Activated CD8-positive, alpha-beta memory T cell treated with anti-CD3 and anti-CD28 coated beads, Interleukin-2, amount 10 ng/mL, durations not matched to agents 7 days and 5 days (primary cell): ENCODE results near the gene NLRC5. TPM values are rescaled to one million over a fixed set of nuclear protein-coding genes. Genes with fewer than 3 reads are reported as not detected.
"Not testable (repeated sequence)": the region's sequence is repeated elsewhere in the genome, so short reads cannot be mapped to it uniquely, and the experiment has no call there.

Source experiments
- ATAC-seq: fragments of 150-1000 bp; cut with Tn5 transposase; one replicate; pipeline ENCODE4 v1.10.0; 2021; ENCODE audit warnings: moderate library complexity
- CTCF ChIA-PET: fragments of 350-600 bp; sonication (Branson Sonifier 250); formaldehyde crosslinking; loops from one replicate; lab custom pipeline; 2021; ENCODE audit warnings: antibody characterized with exemption; lab: Charles Lee
- DNase-seq: peaks from one replicate; pipeline ENCODE4 v3.0.0-alpha.2; 2020
- H3K27ac Mint-ChIP-seq: one replicate; pipeline ENCODE4 v1.8.0; 2021; ENCODE audit warnings: mild to moderate bottlenecking, mixed read lengths
- H3K27me3 Mint-ChIP-seq: one replicate; pipeline ENCODE4 v1.8.0; 2021; ENCODE audit warnings: mixed read lengths
- H3K36me3 Mint-ChIP-seq: one replicate; pipeline ENCODE4 v1.8.0; 2021; ENCODE audit warnings: mild to moderate bottlenecking, mixed read lengths
- H3K4me1 Mint-ChIP-seq: one replicate; pipeline ENCODE4 v1.8.0; 2021; ENCODE audit warnings: mixed read lengths
- H3K4me3 Mint-ChIP-seq: one replicate; pipeline ENCODE4 v1.8.0; 2021; ENCODE audit warnings: mild to moderate bottlenecking, moderate library complexity, mixed read lengths
- H3K9me3 Mint-ChIP-seq: one replicate; pipeline ENCODE4 v1.8.0; 2022; ENCODE audit warnings: low read depth, mixed read lengths
- total RNA-seq, 2 experiments: library from RNA; stranded (reverse); gene quantifications; one replicate each; pipeline ENCODE4 v1.2.3, GENCODE V29; 2021

NLRC5 gene
- total RNA-seq, 2 experiments from 2014 or later = 156 to 287 TPM

- CTCF ChIA-PET = interaction anchor here (0.6 to 5.7 kb wide), 37 partner anchors 7 to 474 kb away, joined by 3 to 75 read pairs (median 5); partner anchors contain the start of genes CPNE2 and NLRC5
- no peak overlapping the region for H3K4me3 Mint-ChIP-seq
- H3K36me3 Mint-ChIP-seq = no peaks in the 10 kb centered on the region
- H3K4me1 Mint-ChIP-seq = peaks cover 21% of the 10 kb centered on the region
- no peaks in the 10 kb centered on the region for H3K27me3 Mint-ChIP-seq
- peak overlapping the region; percentile 63 for H3K27ac Mint-ChIP-seq
- DNase-seq (no peak), ATAC-seq (no peak)
- H3K9me3 Mint-ChIP-seq = no peaks in the 10 kb centered on the region
These were observed 23.9 kb upstream of the NLRC5 start for GRCh38 chr16:56965149-56966092.

DNA sequence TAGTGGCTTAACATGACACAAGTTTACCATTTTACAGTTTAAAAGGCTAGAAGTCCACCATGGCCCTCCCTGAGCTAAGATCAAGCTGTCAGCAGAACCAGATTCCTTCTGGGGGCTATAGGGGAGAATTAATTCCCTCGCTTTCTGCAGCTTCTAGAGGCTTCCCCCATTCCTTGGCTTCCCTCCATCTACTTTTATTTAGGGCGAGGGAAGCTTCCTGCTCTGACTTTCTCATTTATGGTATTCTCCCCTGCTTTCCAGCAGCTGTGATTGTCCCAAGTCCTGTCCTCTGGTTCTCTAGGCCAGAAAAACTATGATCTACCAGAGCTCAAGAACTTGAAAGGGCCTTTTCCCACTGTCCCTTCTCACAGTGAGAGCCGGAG is 23.3 kb upstream of the NLRC5 start:
- DNase-seq (no peak), ATAC-seq (no peak)
- H3K4me3 Mint-ChIP-seq = no peak overlapping the region
- no peaks in the 10 kb centered on the region for H3K36me3 Mint-ChIP-seq
- H3K27me3 Mint-ChIP-seq = no peaks in the 10 kb centered on the region
- peak overlapping the region; percentile 63 for H3K27ac Mint-ChIP-seq
- CTCF ChIA-PET = interaction anchor here (0.7 to 5.7 kb wide), 18 partner anchors 10 to 473 kb away, joined by 3 to 75 read pairs (median 9); partner anchors contain the start of genes CPNE2 and NLRC5
- no peaks in the 10 kb centered on the region for H3K9me3 Mint-ChIP-seq
- peaks cover 21% of the 10 kb centered on the region for H3K4me1 Mint-ChIP-seq

DNA sequence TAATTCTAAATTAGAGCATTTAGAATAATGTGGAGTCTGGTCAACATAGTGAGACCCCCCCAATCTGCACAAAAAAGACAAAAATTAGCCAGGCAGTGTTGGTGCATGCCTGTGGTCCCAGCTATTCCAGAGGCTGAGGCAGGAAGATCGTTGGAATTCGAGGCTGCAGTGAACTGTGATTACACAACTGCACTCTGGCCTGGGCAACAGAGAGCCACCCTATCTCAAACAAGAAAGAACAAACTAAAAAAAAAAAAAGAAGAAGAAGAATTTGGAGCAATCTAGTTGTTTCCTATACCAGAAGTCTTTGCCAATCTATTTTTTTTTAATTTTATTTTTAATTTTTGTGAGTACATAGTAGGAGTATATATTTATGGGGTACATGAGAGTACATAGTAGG is 21.6 kb upstream of the NLRC5 start:
- H3K4me1 Mint-ChIP-seq = peaks cover 21% of the 10 kb centered on the region
- no peaks in the 10 kb centered on the region for H3K27me3 Mint-ChIP-seq
- H3K36me3 Mint-ChIP-seq = no peaks in the 10 kb centered on the region
- no peak overlapping the region for H3K4me3 Mint-ChIP-seq
- CTCF ChIA-PET = interaction anchor here (3.1 to 5.7 kb wide), 5 partner anchors 9 to 82 kb away, joined by 13 to 75 read pairs (median 59); partner anchors contain the start of gene NLRC5
- DNase-seq (no peak), ATAC-seq (no peak)
- no peaks in the 10 kb centered on the region for H3K9me3 Mint-ChIP-seq
- H3K27ac Mint-ChIP-seq = no peak overlapping the region

DNA sequence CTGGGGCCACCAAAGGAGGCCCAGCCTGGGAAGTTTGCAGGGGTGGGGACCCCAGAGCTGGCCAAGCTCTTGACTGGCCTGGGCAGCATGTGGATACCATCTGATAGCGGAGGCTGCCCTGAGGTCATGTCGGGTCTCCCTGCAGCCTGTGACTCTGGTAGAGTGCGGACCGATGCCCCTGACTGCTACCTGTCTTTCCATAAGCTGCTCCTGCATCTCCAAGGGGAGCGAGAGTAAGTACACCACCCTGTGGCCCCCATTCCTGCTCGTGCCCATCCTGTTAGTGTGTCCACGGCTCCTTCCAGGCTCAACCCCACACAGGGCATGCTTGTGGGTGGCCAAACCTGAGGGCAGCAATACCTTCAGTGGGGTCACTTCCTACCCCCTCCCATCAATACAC is 19.6 kb upstream of the NLRC5 start:
- no peaks in the 10 kb centered on the region for H3K36me3 Mint-ChIP-seq
- H3K4me3 Mint-ChIP-seq = no peak overlapping the region
- peaks cover 18% of the 10 kb centered on the region for H3K4me1 Mint-ChIP-seq
- no peaks in the 10 kb centered on the region for H3K9me3 Mint-ChIP-seq
- H3K27me3 Mint-ChIP-seq = no peaks in the 10 kb centered on the region
- CTCF ChIA-PET = interaction anchor here (1.0 to 2.1 kb wide), 5 partner anchors 11 to 119 kb away, joined by 3 to 7 read pairs (median 5); no protein-coding TSS in a partner anchor
- H3K27ac Mint-ChIP-seq = no peak overlapping the region
- DNase-seq = no peak
- ATAC-seq = no peak

- H3K27ac Mint-ChIP-seq = no peak overlapping the region
- DNase-seq = no peak
- H3K9me3 Mint-ChIP-seq = no peaks in the 10 kb centered on the region
- H3K4me1 Mint-ChIP-seq = peaks cover 10% of the 10 kb centered on the region
- H3K27me3 Mint-ChIP-seq = no peaks in the 10 kb centered on the region
- no peak for ATAC-seq
- H3K36me3 Mint-ChIP-seq = no peaks in the 10 kb centered on the region
- H3K4me3 Mint-ChIP-seq = no peak overlapping the region
- CTCF ChIA-PET = interaction anchor here (1.3 to 2.1 kb wide), 5 partner anchors 9 to 122 kb away, joined by 3 to 7 read pairs (median 4); partner anchors contain the start of genes CETP and CPNE2
These were observed 18.2 kb upstream of the NLRC5 start for GRCh38 chr16:56970934-56971767.

DNA sequence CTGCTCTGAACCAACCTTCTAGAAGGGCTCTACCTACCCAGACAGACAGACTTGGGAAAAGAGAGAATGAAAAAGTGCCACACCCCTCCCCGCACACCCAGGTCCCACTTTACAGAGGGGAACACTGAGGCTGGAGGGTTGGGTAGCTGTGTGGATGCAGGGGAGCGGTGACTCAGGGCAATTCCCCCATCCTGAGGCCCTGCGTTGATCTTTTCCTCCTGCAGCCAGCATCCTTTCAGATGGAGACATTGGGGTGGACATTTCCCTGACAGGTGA is 17.7 kb upstream of the NLRC5 start:
- no peaks in the 10 kb centered on the region for H3K9me3 Mint-ChIP-seq
- DNase-seq (no peak), ATAC-seq (no peak)
- no peaks in the 10 kb centered on the region for H3K36me3 Mint-ChIP-seq
- H3K27ac Mint-ChIP-seq = no peak overlapping the region
- no peak overlapping the region for H3K4me3 Mint-ChIP-seq
- peaks cover 11% of the 10 kb centered on the region for H3K4me1 Mint-ChIP-seq
- H3K27me3 Mint-ChIP-seq = no peaks in the 10 kb centered on the region
- CTCF ChIA-PET = interaction anchor here (1.4 to 2.1 kb wide), 3 partner anchors 10 to 121 kb away, joined by 4 to 7 read pairs (median 4); partner anchors contain the start of genes CETP and CPNE2

- DNase-seq = no peak
- Mint-ChIP-seq H3K4me3 (no peak overlapping the region), H3K27me3 (no peaks in the 10 kb centered on the region), H3K27ac (no peak overlapping the region), H3K36me3 (no peaks in the 10 kb centered on the region), H3K9me3 (no peaks in the 10 kb centered on the region), H3K4me1 (peaks cover 11% of the 10 kb centered on the region)
- no peak for ATAC-seq
- CTCF ChIA-PET = interaction anchor here (0.9 to 1.4 kb wide), 4 partner anchors 8 to 120 kb away, joined by 3 to 5 read pairs (median 4); partner anchors contain the start of gene CPNE2
These were observed 16.7 kb upstream of the NLRC5 start for GRCh38 chr16:56972403-56973293.

DNA sequence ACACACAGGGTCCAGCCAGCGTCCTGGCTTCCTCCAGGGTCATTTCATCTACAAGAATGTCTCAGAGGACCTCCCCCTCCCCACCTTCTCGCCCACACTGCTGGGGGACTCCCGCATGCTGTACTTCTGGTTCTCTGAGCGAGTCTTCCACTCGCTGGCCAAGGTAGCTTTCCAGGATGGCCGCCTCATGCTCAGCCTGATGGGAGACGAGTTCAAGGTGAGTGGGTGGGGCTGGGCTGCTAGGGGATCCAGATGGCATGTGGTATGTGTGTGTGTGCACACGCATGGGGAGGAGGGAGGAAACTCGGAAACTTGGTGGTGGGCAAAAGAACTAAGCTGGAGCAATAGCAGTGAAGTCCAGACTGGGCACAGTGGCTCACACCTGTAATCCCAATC is 16.1 kb upstream of the NLRC5 start:
- Mint-ChIP-seq H3K4me3 (no peak overlapping the region), H3K4me1 (peaks cover 11% of the 10 kb centered on the region), H3K36me3 (no peaks in the 10 kb centered on the region), H3K9me3 (no peaks in the 10 kb centered on the region), H3K27me3 (no peaks in the 10 kb centered on the region), H3K27ac (no peak overlapping the region)
- CTCF ChIA-PET = interaction anchor here (0.9 to 6.3 kb wide), 4 partner anchors 8 to 20 kb away, joined by 3 to 59 read pairs (median 4); no protein-coding TSS in a partner anchor
- DNase-seq = no peak
- ATAC-seq = no peak

- H3K27ac Mint-ChIP-seq, H3K27me3 Mint-ChIP-seq, H3K4me3 Mint-ChIP-seq, H3K36me3 Mint-ChIP-seq, ATAC-seq, DNase-seq, H3K9me3 Mint-ChIP-seq: not testable (repeated sequence)
- CTCF ChIA-PET = interaction anchor here (1.1 to 6.3 kb wide), 2 partner anchors 9 kb away, joined by 3 to 59 read pairs; no protein-coding TSS in a partner anchor
- peaks cover 11% of the 10 kb centered on the region for H3K4me1 Mint-ChIP-seq
These were observed 15.5 kb upstream of the NLRC5 start for GRCh38 chr16:56973899-56974298.

DNA sequence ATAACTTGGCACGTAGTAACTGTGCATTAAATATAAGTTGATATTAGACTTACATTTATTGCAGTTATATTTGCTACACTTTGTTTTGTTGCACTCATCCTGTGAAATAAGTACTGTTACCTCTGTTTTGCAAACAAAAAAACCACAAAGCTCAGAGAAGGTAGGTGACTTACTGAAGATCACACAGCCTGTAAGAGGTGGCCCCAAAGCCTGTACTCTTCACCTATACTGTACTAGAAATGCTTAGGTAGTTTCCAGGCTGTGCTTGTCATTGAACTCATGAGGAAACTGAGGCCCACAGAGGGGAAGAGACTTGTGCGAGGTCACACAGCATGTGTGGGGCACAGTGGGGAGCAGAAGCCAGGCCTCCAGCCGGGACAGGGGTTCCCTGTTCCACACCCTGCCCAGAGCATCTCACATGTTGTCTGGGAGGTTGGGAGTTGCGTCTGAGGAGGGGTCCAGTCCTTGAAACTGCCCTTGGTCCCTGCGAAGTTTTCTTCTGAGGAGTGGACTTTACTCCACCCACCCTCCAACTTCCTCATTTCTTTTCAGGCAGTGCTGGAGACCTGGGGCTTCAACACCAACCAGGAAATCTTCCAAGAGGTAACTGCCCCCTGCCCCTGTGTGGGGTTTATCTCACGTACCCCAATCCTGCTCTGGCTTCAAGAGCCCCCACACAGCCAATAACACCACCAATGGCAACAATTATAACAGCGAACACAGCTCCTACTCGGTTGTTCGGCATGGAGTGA is 14.6 kb upstream of the NLRC5 start:
- no peak overlapping the region for H3K4me3 Mint-ChIP-seq
- no peak for ATAC-seq
- no peaks in the 10 kb centered on the region for H3K36me3 Mint-ChIP-seq
- no peaks in the 10 kb centered on the region for H3K9me3 Mint-ChIP-seq
- CTCF ChIA-PET = interaction anchor here (1.5 to 6.3 kb wide), 2 partner anchors 10 to 118 kb away, joined by 4 to 59 read pairs; partner anchors contain the start of gene CPNE2
- no peak overlapping the region for H3K27ac Mint-ChIP-seq
- H3K4me1 Mint-ChIP-seq = peaks cover 11% of the 10 kb centered on the region
- H3K27me3 Mint-ChIP-seq = no peaks in the 10 kb centered on the region
- DNase-seq = no peak

DNA sequence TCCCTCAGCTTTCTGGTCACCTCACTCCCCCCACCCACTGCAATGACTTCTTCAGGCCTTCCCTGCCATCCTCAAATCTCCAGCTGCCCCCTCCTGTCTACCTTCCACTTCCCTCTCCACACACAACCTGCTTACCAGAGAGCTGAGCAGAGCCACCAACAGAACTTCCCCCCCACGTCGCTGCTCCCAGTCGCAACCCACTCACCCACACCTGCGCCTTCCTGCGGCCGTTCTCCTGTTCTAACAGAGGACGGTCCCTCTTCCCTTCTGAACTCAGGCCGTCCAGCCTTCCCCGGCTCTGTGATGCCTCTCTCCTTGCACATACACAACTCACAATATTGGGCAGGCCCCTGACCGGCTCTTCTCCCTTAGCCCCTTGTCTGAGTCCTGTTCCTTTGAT is 13.6 kb upstream of the NLRC5 start:
- Mint-ChIP-seq H3K36me3 (peaks cover 2% of the 10 kb centered on the region), H3K27me3 (no peaks in the 10 kb centered on the region), H3K4me3 (no peak overlapping the region), H3K27ac (no peak overlapping the region), H3K4me1 (peaks cover 15% of the 10 kb centered on the region), H3K9me3 (no peaks in the 10 kb centered on the region)
- DNase-seq (no peak), ATAC-seq (no peak)
- CTCF ChIA-PET = interaction anchor here (1.5 to 6.3 kb wide), 2 partner anchors 11 to 117 kb away, joined by 4 to 59 read pairs; partner anchors contain the start of gene CPNE2
